ENCODE data around the gene ELF2.

DNA sequence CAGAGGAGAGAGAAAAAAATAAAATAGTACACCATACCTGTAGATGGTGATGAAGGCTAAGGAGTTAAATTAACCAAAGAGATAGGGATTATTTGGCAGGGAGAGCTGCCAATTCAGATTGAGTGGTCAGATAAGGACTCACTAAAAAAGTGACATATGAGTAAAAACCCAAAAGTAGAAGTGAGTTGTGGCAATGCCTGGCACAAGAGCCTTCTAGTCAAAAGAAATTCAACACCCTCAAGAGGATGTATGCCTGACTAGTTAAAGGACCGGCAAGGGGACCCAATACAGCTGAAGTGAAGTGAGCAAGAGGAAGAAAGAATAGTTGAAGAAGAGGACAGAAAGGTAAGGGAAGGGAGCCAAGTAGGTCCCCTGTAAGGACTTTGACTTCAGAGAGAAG is 34.9 kb downstream of the ELF2 start:
- TF ChIP-seq, protein P1, sequence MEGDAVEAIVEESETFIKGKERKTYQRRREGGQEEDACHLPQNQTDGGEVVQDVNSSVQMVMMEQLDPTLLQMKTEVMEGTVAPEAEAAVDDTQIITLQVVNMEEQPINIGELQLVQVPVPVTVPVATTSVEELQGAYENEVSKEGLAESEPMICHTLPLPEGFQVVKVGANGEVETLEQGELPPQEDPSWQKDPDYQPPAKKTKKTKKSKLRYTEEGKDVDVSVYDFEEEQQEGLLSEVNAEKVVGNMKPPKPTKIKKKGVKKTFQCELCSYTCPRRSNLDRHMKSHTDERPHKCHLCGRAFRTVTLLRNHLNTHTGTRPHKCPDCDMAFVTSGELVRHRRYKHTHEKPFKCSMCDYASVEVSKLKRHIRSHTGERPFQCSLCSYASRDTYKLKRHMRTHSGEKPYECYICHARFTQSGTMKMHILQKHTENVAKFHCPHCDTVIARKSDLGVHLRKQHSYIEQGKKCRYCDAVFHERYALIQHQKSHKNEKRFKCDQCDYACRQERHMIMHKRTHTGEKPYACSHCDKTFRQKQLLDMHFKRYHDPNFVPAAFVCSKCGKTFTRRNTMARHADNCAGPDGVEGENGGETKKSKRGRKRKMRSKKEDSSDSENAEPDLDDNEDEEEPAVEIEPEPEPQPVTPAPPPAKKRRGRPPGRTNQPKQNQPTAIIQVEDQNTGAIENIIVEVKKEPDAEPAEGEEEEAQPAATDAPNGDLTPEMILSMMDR (IDR thresholded peaks at IDR 0.05): no peak
- TF ChIP-seq POLR2A (IDR thresholded peaks at IDR 0.05): no peak

All from heart left ventricle (tissue), 13 donors.